GM13977 (cell line): ENCODE data around the gene ZFHX3.
A peak's percentile ranks its signal among the peaks of the same experiment; 100 is the strongest.

Experiments used
- DNase-seq: peaks from one replicate; pipeline ENCODE4 v3.0.0; 2012; ENCODE audit warnings: low spot score
- in situ Hi-C: fragments of 300-500 bp; cut with MboI; formaldehyde crosslinking; loops from one replicate; pipeline ENCODE4 v1.12.0; 2022; ENCODE audit warnings: low sequenced_read_pairs, low pct_unique_long_range_greater_than_20kb, mixed read lengths, inconsistent platforms; ENCODE audit not compliant: unreplicated experiment
- TF ChIP-seq, protein P1 (sequence below): IDR thresholded peaks from 2 replicates; pipeline ENCODE4 v1.5.1; 2012; ENCODE audit warnings: mild to moderate bottlenecking, control low read depth; ENCODE audit not compliant: insufficient read depth; ENCODE audit errors: extremely low read depth, missing control alignments

ZFHX3 gene

DNA sequence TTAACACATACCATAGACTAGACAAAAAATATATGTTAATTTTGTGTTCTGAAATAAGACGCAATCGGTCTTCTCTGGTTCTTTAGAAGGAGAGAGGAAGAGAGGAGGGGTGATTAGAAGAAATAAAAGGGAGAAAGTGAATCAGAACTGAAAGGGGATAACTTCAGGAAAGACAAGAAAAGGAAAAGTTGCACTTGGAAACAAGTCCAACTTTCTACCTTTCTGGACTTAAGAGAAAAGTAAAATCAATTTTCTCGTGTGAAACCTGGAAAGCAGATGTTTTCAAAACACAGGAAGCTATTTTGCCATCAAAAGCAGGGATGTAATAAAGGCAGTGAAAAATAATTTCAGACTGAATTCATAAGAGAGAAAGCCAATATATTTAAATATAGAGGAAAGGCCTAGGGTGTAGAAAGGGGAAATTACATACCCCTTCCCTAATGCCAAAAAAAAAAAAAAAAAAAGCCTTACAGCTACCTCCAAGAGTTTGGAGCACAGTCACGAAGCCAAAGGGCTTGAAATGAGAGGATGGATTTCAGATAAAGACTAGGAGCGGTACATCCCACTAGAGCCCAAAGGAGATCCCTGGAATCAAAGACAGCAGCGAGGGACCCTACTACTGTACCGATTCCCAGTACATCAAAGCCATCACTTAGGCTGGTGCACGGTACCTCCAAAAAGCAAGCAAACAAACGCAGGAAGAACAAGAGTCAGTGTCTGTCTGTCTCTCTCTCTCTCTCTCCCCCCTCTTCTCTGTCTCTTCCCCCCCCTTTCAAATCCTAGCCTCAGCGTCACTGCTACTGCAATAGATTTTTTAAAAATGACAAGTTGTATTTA, 12.1 kb upstream of the ZFHX3 start:
- TF ChIP-seq, protein P1, sequence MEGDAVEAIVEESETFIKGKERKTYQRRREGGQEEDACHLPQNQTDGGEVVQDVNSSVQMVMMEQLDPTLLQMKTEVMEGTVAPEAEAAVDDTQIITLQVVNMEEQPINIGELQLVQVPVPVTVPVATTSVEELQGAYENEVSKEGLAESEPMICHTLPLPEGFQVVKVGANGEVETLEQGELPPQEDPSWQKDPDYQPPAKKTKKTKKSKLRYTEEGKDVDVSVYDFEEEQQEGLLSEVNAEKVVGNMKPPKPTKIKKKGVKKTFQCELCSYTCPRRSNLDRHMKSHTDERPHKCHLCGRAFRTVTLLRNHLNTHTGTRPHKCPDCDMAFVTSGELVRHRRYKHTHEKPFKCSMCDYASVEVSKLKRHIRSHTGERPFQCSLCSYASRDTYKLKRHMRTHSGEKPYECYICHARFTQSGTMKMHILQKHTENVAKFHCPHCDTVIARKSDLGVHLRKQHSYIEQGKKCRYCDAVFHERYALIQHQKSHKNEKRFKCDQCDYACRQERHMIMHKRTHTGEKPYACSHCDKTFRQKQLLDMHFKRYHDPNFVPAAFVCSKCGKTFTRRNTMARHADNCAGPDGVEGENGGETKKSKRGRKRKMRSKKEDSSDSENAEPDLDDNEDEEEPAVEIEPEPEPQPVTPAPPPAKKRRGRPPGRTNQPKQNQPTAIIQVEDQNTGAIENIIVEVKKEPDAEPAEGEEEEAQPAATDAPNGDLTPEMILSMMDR: no peak
- DNase-seq: no peak
- in situ Hi-C loops: no loop called here

DNA sequence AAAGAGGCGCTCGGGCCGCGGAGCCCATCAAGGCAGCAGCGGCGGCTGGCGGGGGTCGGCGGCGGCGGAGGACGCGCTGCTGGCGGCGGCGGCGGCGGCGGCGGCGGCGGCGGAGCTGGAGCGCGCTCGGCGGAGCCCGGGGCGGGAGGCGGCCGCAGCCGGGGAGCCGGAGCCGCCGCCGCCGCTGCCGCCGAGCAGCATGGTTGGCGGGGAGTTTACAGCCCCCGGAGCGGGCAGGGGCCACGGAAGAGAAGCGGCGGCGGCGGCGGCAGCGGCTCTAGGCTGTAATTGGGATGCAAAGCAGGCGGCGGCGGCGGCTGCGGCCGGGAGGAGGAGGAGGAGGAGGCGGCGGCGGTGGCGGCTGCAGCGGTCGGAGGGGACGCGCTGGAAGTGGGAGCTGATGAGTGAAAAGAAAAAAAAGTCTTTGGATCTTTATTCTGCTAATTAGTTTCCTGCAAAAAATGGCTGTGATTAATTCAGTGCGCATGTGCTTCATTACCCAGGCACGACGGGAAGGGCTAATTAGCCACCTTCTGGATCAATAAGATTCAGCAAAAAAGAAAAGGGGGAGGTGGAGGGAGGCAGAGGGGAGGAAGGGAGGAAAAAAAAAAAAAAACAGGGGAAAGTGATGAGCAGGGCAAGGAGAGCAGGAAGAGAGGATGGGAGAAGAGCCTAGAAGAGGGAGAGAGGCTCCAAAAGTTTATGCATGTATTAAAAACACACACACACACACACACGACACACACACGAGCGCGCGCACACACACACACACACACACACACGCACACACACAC, 10.9 kb upstream of the ZFHX3 start:
- peak; percentile 78 for DNase-seq
- TF ChIP-seq, protein P1: no peak
- in situ Hi-C loops: no loop called here

- in situ Hi-C loops: no loop called here
- DNase-seq: peak; percentile 89
- TF ChIP-seq, protein P1: no peak
Observed at GRCh38 chr16:73058221-73058615, 10.3 kb upstream of the ZFHX3 start.

- in situ Hi-C loops: no loop called here
- DNase-seq: peak; percentile 78
- TF ChIP-seq, protein P1: peak; percentile 32
Observed at GRCh38 chr16:73057291-73058210, 9.6 kb upstream of the ZFHX3 start.

DNA sequence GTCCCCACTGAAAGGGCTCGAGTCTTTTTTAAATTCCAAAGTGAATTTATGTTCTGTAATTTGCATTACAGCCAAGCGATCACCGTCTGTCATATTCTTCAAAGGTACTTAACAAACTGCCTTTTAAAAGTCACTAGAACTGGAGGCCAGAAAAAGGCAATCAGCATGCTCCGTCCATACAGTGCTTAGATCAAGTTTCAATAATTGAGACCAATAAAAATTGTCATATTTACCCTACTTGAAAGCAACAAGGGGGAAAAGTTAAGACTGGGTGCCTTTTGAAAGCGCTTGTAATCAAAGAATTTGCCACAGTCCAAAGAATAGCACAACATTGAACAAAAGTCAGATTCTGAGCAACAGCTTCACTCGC, 9.0 kb upstream of the ZFHX3 start:
- DNase-seq: no peak
- in situ Hi-C loops: no loop called here

More for the DNA sequence above, 9.0 kb upstream of the ZFHX3 start:
- TF ChIP-seq, protein P1: no peak
